GM18517 (cell line): ENCODE results near the gene ZNF550.
A peak's percentile ranks its signal among the peaks of the same experiment; 100 is the strongest.

Source experiments
- ATAC-seq: cut with Tn5 transposase; IDR thresholded peaks from one replicate; pipeline ENCODE4 v1.9.1; 2021; ENCODE audit warnings: mild to moderate bottlenecking, moderate library complexity; ENCODE audit not compliant: unreplicated experiment

The ZNF550 gene

GRCh38 chr19:57559404-57560025, at the start of gene ZNF550:
ZNF550 (minus strand) TSS chr19:57559863; CDS start chr19:57559682, 181 bp downstream.
- peak; percentile 86 for ATAC-seq

DNA sequence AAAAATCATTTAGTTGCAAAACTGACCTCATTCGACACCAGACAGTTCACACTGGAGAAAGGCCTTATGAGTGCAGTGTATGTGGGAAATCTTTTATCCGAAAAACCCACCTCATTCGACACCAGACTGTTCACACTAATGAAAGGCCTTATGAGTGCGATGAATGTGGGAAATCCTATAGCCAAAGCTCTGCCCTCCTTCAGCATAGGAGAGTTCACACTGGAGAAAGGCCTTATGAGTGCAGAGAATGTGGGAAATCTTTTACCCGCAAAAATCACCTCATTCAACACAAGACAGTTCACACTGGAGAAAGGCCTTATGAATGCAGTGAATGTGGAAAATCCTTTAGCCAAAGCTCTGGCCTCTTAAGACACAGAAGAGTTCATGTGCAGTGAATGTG, 47.3 kb upstream of the ZNF550 start:
- ATAC-seq = no peak

- ATAC-seq = peak; percentile 85
Observed at GRCh38 chr19:57599761-57600383, 40.2 kb upstream of the ZNF550 start, which contains the start of gene ZNF530. ZNF530 (plus strand) TSS chr19:57599885; CDS start chr19:57604346, 4,461 bp downstream.

DNA sequence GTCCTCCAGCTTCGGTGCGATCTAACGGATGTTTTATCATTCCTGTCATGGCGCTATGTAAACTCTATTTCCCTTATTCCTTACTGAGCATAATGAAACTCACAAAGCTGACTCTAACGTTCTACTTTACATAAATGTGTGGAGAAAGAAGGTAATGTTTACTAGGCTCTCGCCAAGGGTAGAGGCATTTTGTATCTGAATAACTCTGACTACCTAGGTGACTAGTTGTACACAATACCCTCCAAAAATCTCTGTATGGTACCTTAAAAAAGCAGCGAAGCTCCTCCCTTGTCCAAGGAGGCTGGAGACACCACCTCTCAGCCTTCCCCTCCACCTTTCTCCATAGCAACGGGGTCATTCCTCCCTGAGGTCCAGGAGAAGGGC, 39.7 kb upstream of the ZNF550 start:
- peak; percentile 34 for ATAC-seq

DNA sequence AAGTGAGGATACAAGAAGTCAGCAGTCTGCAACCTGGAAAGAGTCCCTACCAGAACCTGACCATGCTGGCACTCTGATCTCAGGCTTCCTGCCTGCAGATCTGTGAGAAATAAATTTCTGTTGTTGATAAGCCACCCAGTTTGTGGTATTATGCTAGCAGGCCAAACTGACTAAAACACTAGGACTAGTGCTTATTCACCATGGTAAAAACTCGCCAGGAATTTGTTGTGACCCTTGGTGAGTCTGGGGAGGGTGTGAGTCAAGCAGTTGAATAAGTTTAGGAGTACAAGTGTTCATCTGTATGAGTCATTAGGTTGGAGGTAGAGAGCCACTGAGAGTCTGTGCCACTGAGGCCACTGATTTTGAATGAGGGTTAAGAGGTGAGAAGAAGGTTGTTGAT, 27.9 kb upstream of the ZNF550 start:
- no peak for ATAC-seq

DNA sequence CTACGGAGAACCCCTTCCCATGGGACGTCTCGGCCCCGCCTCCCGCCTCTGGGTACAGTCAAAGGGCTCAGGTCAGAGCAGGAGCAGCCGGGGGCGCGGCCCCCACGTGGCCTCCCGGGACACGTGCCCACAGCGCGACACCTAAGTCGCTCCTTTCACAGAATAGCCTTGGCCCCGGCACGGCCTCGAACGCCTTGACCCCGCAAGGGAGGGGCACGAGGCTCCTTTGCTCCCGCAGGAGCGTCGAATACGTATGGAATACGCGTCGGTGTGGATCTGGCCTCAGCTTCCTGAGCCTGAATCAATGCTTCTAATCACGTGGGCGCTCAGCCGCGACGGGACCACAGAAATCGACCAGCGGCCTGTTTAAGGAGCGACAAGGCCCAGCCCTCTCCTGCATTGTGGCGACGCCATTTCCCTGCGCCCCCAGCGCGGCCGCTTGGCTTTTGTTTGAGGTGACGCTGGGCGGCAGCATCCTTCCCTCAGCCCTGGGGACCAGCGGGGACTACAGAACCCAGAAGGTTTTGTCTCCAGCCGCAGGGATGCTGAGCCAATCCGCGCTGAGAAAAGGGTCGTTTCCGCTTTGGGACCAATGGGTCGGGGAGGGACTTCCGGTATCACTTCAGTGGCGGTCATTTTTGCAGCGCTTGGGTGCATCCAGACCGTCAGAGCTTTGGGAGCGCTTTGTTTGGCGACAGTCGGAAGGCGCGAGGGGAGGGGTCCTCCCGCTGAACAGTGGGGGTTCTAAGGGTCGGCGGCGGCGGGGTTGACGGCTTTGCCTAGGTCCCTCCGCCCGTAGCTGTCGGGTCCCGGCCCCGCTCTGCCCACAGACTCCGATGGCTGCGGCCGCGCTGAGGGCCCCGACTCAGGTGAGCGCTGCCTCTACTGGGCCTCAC, 24.1 kb upstream of the ZNF550 start, which contains the start of gene ZIK1:
TSS of gene ZIK1 (plus strand) at position 625 of the 896 bp plus-strand sequence. CDS start at position 837, 212 bp downstream.
- ATAC-seq = peak; percentile 58

DNA sequence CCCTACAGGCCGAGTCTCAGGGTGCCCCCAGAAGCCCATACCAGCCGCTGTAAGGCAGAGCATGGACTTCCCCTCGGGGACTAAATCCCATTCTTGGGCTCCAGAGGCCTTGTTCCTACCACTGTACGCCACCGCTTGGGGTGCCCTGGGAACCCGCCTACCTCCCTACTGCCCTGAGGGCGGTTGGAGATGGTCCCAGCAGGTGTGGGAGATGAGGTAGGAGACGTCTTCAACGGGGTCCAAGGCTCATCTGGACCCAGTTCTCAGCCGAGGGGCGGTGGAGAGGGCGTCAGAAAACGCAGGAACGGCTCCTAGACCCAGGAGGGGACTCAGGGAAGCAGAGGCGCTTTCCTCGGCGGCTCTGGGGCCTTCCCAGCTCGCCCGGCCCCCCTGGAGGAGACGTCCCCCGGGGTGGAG, 23.4 kb upstream of the ZNF550 start:
- ATAC-seq = no peak

- ATAC-seq = peak; percentile 91
Observed at GRCh38 chr19:57578487-57579205, 19.0 kb upstream of the ZNF550 start, which contains the start of gene ZNF416. ZNF416 (minus strand) TSS chr19:57578911; CDS start chr19:57578704, 207 bp downstream.

GRCh38 chr19:57576661-57577060, 17.0 kb upstream of the ZNF550 start:
- no peak for ATAC-seq

- no peak for ATAC-seq
Observed at GRCh38 chr19:57572415-57572947, 12.8 kb upstream of the ZNF550 start.

- ATAC-seq = no peak
Observed at GRCh38 chr19:57570707-57571106, 11.0 kb upstream of the ZNF550 start.

GRCh38 chr19:57566396-57567265, 7.0 kb upstream of the ZNF550 start:
- no peak for ATAC-seq

DNA sequence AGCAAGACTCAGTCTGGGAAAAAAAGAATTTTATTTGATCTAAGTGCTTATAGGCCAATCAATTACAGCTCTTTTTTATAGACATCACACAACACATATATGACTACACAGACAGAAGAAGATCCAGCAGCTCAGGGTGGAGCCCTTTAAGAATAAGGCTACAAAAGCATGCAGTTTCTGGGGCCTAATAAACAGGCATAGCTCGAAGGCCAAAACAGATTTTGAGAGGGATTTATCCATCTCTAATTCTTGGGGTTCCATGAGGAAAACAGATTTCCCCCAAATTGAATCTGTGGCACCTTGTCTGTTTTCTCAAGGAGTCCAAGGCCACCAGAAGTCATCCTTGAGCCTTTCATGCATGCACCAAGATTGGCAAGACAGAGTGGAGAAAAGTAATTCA, 3.9 kb upstream of the ZNF550 start:
- no peak for ATAC-seq

GRCh38 chr19:57560049-57560491, 407 bp upstream of the ZNF550 start:
- no peak for ATAC-seq

DNA sequence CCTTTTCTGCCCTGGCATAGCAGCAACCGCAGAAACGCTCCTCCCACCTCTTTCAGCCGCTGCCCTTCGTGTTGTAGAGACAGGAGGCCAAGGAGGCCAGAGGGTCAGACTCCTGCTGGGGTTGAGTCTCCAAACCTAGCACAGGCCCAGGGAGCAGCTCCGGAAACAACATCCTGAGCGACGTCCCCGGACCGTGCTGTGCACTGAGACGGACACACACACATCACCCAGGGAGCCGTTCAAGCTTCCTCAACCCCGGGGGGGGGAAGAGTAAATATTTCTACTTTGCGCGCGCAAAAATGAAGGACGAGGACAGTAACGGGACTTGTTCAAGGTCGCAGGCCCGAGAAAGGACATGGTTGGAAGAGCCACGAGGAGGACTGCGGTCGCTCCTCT, 657 bp downstream of the ZNF550 start:
- ATAC-seq = no peak

- ATAC-seq = no peak
Observed at GRCh38 chr19:57558525-57558924, 1.1 kb downstream of the ZNF550 start.

DNA sequence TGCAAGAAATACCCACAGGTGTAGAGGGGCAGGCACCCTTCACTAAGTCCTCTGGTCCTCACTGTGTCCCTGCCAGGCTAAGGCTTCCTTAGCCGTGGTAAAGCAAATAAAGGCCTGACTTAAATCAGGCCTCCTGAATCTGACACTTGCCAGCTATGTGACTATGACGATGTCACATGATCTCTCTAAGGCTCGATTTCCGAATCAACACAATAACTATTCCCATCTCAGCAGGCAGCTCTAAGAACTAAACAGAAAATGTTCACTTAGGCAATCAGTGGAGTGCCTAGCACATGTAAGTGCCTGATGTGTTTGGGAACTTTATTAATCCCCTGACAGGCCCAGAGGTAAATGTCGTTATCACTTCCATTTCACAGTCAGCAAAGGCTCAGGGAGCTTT, 2.0 kb downstream of the ZNF550 start:
- ATAC-seq = no peak

- no peak for ATAC-seq
Observed at GRCh38 chr19:57552432-57552831, 7.2 kb downstream of the ZNF550 start.

- ATAC-seq = no peak
Observed at GRCh38 chr19:57546513-57546912, 13.2 kb downstream of the ZNF550 start.
